ENCODE data around the gene ETV3. TPM values are rescaled to one million over a fixed set of nuclear protein-coding genes. Genes with fewer than 3 reads are reported as not detected.
A peak's percentile ranks its signal among the peaks of the same experiment; 100 is the strongest.

Gene ETV3
- total RNA-seq, 4 donors from 2014 or later = 3.4 to 28.1 (median 18.1) TPM

DNA sequence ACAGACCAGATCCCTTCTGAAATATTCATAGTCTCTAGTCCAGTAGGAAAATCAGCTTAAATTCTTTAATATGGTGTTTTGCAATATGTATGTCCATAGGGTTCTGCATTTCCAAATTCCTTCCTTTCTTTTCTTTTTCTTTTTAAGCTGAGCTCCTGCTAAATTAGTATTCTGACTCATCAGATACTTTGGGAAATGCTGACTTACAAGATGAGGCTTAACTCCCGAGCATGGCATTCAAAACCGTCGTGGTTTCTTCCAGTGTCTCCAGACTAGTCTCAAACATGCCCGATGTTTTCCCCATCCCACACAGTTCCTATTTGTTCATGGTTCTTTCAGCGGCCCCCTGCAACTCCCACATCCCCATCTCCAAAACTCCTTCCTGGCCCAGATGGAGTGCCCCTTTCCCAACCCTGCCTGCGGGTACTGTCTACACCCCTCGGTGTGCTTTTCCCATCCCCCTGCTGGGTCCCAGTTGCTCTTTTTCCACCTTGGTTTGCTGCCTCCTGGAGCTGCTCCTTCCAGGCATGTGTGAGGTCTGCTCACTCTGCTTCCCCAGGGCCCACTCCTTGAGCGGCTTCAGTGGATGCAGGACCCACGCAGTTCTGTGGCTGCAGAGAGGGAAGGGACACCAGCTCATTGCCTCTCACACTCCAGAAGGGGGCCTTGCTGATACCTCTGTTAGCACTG lies 19.5 kb upstream of the ETV3 start:
- in situ Hi-C loops (cut with MboI; ENCODE audit: low pct_ligation_motif_present in 1 of 4, low pct_unique_long_range_greater_than_20kb in 1 of 4, low sequenced_read_pairs in 3 of 4) = loop anchor here in 2 of 4 donors (5.0 to 10.0 kb wide), 2 partner anchors 53 to 65 kb away; no protein-coding TSS in a partner anchor
- Histone ChIP-seq H3K9me3 (no peaks in the 10 kb centered on the region), H3K36me3 (no peaks in the 10 kb centered on the region), H3K4me1 (peaks cover 9 to 28% (median 26%) of the 10 kb centered on the region in 4 donors), H3K27ac (no peak overlapping the region), H3K4me3 (no peak overlapping the region), H3K27me3 (peaks cover 4% of the 10 kb centered on the region)
- no peak for DNase-seq
- intact Hi-C loops (cut with DNase I; ENCODE audit: low total_unique reads) = no loop called here
- WGBS, 2 donors (ENCODE audit: low coverage in 1 of 2) = 68 to 75% methylated on average over 8 to 9 of the region's 9 CpGs
- no peak for TF ChIP-seq POLR2A (IDR thresholded peaks at IDR 0.05)
- no peak for TF ChIP-seq POLR2AphosphoS5 (IDR thresholded peaks at IDR 0.05)

DNA sequence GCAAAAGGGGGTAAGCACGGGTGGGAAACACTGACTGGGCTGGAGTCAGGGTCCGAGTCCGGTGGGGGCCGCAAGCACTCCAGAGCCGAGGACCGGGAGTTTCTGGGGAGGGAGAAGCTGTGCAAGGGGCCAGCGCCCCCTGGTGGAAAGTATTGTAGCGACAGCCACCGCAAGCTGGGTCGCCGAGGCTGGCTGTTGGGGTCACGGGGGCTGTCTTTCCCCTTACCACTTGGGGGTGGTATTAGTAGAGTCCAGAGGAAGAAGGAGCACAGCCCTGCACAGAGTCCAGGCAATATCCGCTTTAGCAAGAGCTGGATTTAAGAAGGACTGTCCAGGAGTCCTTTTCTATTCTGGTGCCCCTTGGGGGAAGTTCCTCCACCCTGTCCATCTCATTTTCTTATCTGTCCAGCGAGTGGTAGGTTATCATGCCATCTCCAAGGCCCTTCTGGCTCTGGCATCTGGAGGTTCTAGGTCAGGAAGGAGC lies 17.9 kb upstream of the ETV3 start:
- peaks cover 4% of the 10 kb centered on the region for H3K27me3 ChIP-seq
- H3K9me3 ChIP-seq = no peaks in the 10 kb centered on the region
- no peaks in the 10 kb centered on the region for H3K36me3 ChIP-seq
- H3K27ac ChIP-seq = no peak overlapping the region
- intact Hi-C loops (cut with DNase I; ENCODE audit: low total_unique reads) = loop anchor here (1.0 kb wide), 1 partner anchor 66 kb away; no protein-coding TSS in a partner anchor
- in situ Hi-C loops (cut with MboI; ENCODE audit: low pct_ligation_motif_present in 1 of 4, low pct_unique_long_range_greater_than_20kb in 1 of 4, low sequenced_read_pairs in 3 of 4) = loop anchor here in 2 of 4 donors (5.0 to 10.0 kb wide), 2 partner anchors 51 to 64 kb away; no protein-coding TSS in a partner anchor
- 3% methylated on average over 14 of the region's 14 CpGs; no CpG with 5 or more reads in 1 of the 2 donors for WGBS, 2 donors (ENCODE audit: low coverage in 1 of 2)
- peaks cover 9 to 28% (median 26%) of the 10 kb centered on the region in 4 donors for H3K4me1 ChIP-seq
- peak; percentile 81 for DNase-seq
- peak overlapping the region in 1 of 4 donors; percentile 28 for H3K4me3 ChIP-seq
- no peak for TF ChIP-seq EP300 (IDR thresholded peaks at IDR 0.05; ENCODE audit: low read depth)
- TF ChIP-seq POLR2AphosphoS5 (IDR thresholded peaks at IDR 0.05) = no peak
- TF ChIP-seq, protein P1, sequence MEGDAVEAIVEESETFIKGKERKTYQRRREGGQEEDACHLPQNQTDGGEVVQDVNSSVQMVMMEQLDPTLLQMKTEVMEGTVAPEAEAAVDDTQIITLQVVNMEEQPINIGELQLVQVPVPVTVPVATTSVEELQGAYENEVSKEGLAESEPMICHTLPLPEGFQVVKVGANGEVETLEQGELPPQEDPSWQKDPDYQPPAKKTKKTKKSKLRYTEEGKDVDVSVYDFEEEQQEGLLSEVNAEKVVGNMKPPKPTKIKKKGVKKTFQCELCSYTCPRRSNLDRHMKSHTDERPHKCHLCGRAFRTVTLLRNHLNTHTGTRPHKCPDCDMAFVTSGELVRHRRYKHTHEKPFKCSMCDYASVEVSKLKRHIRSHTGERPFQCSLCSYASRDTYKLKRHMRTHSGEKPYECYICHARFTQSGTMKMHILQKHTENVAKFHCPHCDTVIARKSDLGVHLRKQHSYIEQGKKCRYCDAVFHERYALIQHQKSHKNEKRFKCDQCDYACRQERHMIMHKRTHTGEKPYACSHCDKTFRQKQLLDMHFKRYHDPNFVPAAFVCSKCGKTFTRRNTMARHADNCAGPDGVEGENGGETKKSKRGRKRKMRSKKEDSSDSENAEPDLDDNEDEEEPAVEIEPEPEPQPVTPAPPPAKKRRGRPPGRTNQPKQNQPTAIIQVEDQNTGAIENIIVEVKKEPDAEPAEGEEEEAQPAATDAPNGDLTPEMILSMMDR (IDR thresholded peaks at IDR 0.05) = peak; percentile 96 to 99 (median 98)

DNA sequence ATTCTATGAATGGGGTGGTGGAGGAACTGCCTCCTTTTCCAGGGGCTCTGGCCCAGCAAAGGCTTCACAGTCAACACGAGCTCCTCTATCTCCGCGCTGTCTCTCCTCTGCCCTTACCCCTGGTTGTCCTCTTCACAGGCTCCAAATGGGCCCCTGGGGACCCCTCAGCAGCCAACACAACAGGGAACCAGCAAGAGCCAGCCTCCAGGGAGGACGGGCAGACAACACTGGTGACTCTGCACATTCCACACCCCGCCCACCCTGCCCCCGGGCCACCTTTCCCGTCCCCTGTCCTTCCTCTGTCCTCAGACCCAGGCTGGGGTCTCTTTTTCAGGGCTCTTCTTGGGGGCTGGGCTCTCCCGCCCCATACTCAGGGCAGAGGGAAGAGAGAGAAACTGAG lies 17.5 kb upstream of the ETV3 start:
- TF ChIP-seq POLR2A (IDR thresholded peaks at IDR 0.05) (no peak), EP300 (IDR thresholded peaks at IDR 0.05; ENCODE audit: low read depth) (no peak), POLR2AphosphoS5 (IDR thresholded peaks at IDR 0.05) (no peak)
- TF ChIP-seq, protein P1 (IDR thresholded peaks at IDR 0.05) = no peak
- DNase-seq = no peak
- Histone ChIP-seq H3K4me1 (peaks cover 9 to 28% (median 26%) of the 10 kb centered on the region in 4 donors), H3K9me3 (no peaks in the 10 kb centered on the region), H3K4me3 (peak overlapping the region in 1 of 4 donors; percentile 28), H3K27me3 (peaks cover 4% of the 10 kb centered on the region), H3K27ac (peak overlapping the region; percentile 31 to 76 (median 46)), H3K36me3 (no peaks in the 10 kb centered on the region)
- WGBS, 2 donors (ENCODE audit: low coverage in 1 of 2) = 0 to 16% methylated on average over 1 to 8 of the region's 8 CpGs
- intact Hi-C loops (cut with DNase I; ENCODE audit: low total_unique reads) (loop anchor here (1.0 kb wide), 1 partner anchor 65 kb away; no protein-coding TSS in a partner anchor), in situ Hi-C loops (cut with MboI; ENCODE audit: low pct_ligation_motif_present in 1 of 4, low pct_unique_long_range_greater_than_20kb in 1 of 4, low sequenced_read_pairs in 3 of 4) (loop anchor here in 2 of 4 donors (5.0 to 10.0 kb wide), 2 partner anchors 51 to 63 kb away; no protein-coding TSS in a partner anchor)

DNA sequence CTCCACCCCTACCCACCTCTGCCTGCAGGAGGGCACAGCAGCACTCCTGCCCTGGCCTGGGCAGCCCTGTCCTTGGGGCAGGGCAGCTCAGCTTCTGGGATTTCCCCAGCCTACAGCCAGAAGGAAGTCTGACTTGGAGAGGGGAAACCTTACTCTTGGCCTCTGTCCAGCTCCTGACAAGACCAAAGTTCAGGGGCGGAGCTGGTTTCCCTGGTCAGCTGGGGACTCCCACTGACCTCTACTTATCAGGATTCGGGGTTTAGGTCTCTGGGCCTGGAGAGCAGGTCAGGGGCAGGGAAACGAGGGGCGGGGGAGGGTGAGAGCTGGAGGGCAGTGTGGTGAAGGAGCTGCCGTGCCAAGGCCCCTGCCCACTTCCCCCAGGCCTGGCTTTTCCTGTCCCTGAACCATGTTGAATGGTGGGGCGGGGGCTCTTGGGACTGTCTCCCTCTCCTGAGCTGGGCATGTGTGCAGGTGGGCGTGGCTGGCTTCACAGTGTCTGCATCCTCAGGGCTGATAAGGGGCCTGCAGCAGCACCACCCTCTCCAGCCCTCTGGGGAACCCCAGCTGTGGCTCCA lies 16.8 kb upstream of the ETV3 start:
- H3K9me3 ChIP-seq = no peaks in the 10 kb centered on the region
- peaks cover 9 to 28% (median 26%) of the 10 kb centered on the region in 4 donors for H3K4me1 ChIP-seq
- peak; percentile 86 for DNase-seq
- whole genome bisulfite sequencing, 2 donors (ENCODE audit: low coverage in 1 of 2) = 27% methylated on average over 5 of the region's 7 CpGs; no CpG with 5 or more reads in 1 of the 2 donors
- no peak overlapping the region for H3K4me3 ChIP-seq
- in situ Hi-C loops (cut with MboI; ENCODE audit: low pct_ligation_motif_present in 1 of 4, low pct_unique_long_range_greater_than_20kb in 1 of 4, low sequenced_read_pairs in 3 of 4) (loop anchor here in 3 of 4 donors (5.0 to 10.0 kb wide), 2 partner anchors 50 to 63 kb away; no protein-coding TSS in a partner anchor), intact Hi-C loops (cut with DNase I; ENCODE audit: low total_unique reads) (no loop called here)
- H3K27ac ChIP-seq = peak overlapping the region; percentile 44 to 76 (median 60)
- TF ChIP-seq POLR2A (IDR thresholded peaks at IDR 0.05) (peak; percentile 55), EP300 (IDR thresholded peaks at IDR 0.05; ENCODE audit: low read depth) (no peak), POLR2AphosphoS5 (IDR thresholded peaks at IDR 0.05) (peak in 1 of 3 donors; percentile 70)
- peaks cover 4% of the 10 kb centered on the region for H3K27me3 ChIP-seq
- H3K36me3 ChIP-seq = no peaks in the 10 kb centered on the region
